ENCODE measurements around the gene SYCP2L. TPM values are rescaled to one million over a fixed set of nuclear protein-coding genes. Genes with fewer than 3 reads are reported as not detected.
"Not testable (repeated sequence)": the region's sequence is repeated elsewhere in the genome, so short reads cannot be mapped to it uniquely, and the experiment has no call there.

Gene SYCP2L
- total RNA-seq, 2 donors from 2014 or later, result 0.11 TPM; not detected in 1

DNA sequence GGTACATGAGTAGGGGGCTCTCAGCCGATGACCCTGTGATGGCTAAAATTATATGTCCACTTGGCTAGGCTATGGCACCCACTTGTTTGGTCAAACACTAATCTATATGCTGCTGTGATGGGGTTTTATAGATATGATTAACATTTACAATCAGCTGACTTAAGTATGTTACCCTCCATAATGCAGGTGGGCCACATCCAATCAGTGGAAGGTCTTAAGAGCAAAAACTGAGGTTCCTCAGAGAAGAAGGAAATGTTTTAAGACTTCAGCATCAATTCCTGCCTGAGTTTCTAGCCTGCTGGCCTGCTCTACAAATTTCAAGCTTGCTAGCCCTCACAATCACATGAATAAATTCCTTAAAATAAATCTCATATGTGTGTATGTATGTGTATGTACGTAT, 29.6 kb upstream of the SYCP2L start:
- TF ChIP-seq, protein P1, sequence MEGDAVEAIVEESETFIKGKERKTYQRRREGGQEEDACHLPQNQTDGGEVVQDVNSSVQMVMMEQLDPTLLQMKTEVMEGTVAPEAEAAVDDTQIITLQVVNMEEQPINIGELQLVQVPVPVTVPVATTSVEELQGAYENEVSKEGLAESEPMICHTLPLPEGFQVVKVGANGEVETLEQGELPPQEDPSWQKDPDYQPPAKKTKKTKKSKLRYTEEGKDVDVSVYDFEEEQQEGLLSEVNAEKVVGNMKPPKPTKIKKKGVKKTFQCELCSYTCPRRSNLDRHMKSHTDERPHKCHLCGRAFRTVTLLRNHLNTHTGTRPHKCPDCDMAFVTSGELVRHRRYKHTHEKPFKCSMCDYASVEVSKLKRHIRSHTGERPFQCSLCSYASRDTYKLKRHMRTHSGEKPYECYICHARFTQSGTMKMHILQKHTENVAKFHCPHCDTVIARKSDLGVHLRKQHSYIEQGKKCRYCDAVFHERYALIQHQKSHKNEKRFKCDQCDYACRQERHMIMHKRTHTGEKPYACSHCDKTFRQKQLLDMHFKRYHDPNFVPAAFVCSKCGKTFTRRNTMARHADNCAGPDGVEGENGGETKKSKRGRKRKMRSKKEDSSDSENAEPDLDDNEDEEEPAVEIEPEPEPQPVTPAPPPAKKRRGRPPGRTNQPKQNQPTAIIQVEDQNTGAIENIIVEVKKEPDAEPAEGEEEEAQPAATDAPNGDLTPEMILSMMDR (IDR thresholded peaks at IDR 0.05), result no peak
- no peak overlapping the region for H3K9ac ChIP-seq (ENCODE audit: low read depth in 2 of 2, low read length in 2 of 2)
- DNase-seq, result no peak
- H3K27ac ChIP-seq, result no peak overlapping the region
- no peaks in the 10 kb centered on the region for H3K9me3 ChIP-seq
- no peak overlapping the region for H3K4me3 ChIP-seq
- no peaks in the 10 kb centered on the region for H3K36me3 ChIP-seq
- H3K4me1 ChIP-seq, result no peaks in the 10 kb centered on the region
- no peaks in the 10 kb centered on the region for H3K27me3 ChIP-seq
- intact Hi-C loops (cut with DNase I), result no loop called here

- no peak overlapping the region for H3K27ac ChIP-seq
- intact Hi-C loops (cut with DNase I), result no loop called here
- no peaks in the 10 kb centered on the region for H3K27me3 ChIP-seq
- no peak overlapping the region for H3K9ac ChIP-seq (ENCODE audit: low read depth in 2 of 2, low read length in 2 of 2)
- H3K4me3 ChIP-seq, result no peak overlapping the region
- DNase-seq, result no peak
- no peaks in the 10 kb centered on the region for H3K36me3 ChIP-seq
- TF ChIP-seq, protein P1 (IDR thresholded peaks at IDR 0.05), result no peak
- no peaks in the 10 kb centered on the region for H3K4me1 ChIP-seq
- H3K9me3 ChIP-seq, result no peaks in the 10 kb centered on the region
Observed at GRCh38 chr6:10861086-10861485, 25.8 kb upstream of the SYCP2L start.

DNA sequence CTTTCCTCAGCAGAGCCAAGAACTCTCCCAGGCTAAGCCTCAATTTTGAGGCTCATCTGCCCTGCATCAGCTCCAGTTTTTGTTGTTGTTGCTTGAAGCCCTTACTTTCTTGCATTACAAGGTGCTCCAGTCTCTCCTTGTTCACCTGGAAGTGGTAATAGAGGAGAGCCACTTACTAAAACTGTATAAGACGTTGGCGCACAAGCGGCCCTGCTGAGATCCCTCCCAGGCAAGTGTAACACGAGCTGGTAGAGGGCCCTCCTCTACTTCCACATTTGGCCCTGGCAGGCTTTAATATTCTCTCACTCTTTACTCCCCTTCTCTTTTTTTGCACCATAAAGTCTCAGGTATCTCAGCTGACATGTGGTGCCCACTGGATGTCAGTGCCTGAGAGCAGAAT, 24.5 kb upstream of the SYCP2L start:
- Histone ChIP-seq H3K27me3 (no peaks in the 10 kb centered on the region), H3K36me3 (no peaks in the 10 kb centered on the region), H3K9me3 (no peaks in the 10 kb centered on the region), H3K27ac (no peak overlapping the region), H3K4me3 (no peak overlapping the region), H3K4me1 (no peaks in the 10 kb centered on the region), H3K9ac (ENCODE audit: low read depth in 2 of 2, low read length in 2 of 2) (no peak overlapping the region)
- DNase-seq, result no peak
- intact Hi-C loops (cut with DNase I), result no loop called here
- TF ChIP-seq, protein P1 (IDR thresholded peaks at IDR 0.05), result no peak

DNA sequence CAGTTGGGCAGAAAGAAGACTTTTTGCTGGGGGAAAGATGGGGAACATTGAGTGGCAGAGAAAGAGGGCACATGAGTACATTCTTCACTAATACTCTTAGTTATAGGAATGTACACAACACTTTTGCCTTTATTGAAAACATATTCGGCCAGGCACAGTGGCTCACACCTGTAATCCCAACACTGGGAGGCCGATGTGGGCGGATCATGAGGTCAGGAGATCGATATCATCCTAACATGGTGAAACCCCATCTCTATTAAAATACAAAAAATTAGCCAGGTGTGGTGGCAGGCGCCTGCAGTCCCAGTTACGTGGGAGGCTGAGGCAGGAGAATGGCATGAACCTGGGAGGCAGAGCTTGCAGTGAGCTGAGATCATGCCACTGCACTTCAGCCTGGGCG, 23.8 kb upstream of the SYCP2L start:
- H3K27me3 ChIP-seq; H3K9me3 ChIP-seq; H3K36me3 ChIP-seq; H3K4me3 ChIP-seq; H3K4me1 ChIP-seq; intact Hi-C loops (cut with DNase I); H3K9ac ChIP-seq (ENCODE audit: low read depth in 2 of 2, low read length in 2 of 2); DNase-seq; H3K27ac ChIP-seq: not testable (repeated sequence)

GRCh38 chr6:10866709-10867108, 20.1 kb upstream of the SYCP2L start:
- H3K9me3 ChIP-seq; DNase-seq; H3K27me3 ChIP-seq; H3K9ac ChIP-seq (ENCODE audit: low read depth in 2 of 2, low read length in 2 of 2); H3K36me3 ChIP-seq; H3K27ac ChIP-seq; intact Hi-C loops (cut with DNase I); H3K4me3 ChIP-seq; H3K4me1 ChIP-seq: not testable (repeated sequence)

DNA sequence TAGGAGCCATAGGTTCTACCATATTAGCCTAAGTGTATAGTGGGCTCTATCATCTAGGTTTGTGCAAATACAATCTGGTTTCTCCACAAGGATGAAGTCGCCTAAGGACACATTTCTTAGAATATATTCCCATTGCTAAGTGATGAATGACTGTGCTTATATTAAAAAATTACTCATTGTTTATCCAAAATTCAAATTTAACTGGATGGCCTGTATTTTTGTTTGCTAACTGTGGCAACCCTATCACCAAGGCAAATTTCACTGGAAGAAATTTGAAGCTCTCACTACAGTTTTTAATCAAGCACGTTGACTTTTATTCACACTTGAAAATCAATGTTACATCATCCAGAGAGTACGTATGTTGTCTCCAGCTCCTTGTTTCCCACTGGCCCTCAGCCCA, 18.9 kb upstream of the SYCP2L start:
- no peaks in the 10 kb centered on the region for H3K9me3 ChIP-seq
- intact Hi-C loops (cut with DNase I), result no loop called here
- no peak overlapping the region for H3K27ac ChIP-seq
- DNase-seq, result no peak
- H3K27me3 ChIP-seq, result no peaks in the 10 kb centered on the region
- H3K4me1 ChIP-seq, result no peaks in the 10 kb centered on the region
- H3K36me3 ChIP-seq, result no peaks in the 10 kb centered on the region
- no peak overlapping the region for H3K4me3 ChIP-seq
- no peak overlapping the region for H3K9ac ChIP-seq (ENCODE audit: low read depth in 2 of 2, low read length in 2 of 2)
- TF ChIP-seq, protein P1 (IDR thresholded peaks at IDR 0.05), result no peak

DNA sequence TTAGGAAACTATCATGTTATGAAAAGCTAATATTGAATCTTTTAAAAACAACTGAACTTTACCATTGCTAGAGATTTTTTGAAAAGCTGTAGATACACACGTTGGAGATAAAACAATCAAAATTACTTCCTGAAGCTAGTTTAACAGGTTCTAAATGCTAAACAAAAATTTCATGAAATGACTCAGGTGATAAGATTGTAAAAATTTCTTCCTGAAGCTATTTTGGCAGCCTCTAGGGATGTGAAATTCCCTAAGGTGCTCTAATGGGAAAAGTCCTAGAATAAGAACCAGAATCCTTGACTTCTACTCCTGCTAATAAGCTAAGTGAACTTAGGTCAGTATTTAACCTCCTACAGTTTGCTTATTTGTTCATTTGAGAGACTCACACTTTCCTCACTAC, 13.5 kb upstream of the SYCP2L start:
- no peaks in the 10 kb centered on the region for H3K9me3 ChIP-seq
- H3K27me3 ChIP-seq, result no peaks in the 10 kb centered on the region
- H3K9ac ChIP-seq (ENCODE audit: low read depth in 2 of 2, low read length in 2 of 2), result no peak overlapping the region
- no peak for DNase-seq
- no peaks in the 10 kb centered on the region for H3K4me1 ChIP-seq
- TF ChIP-seq, protein P1 (IDR thresholded peaks at IDR 0.05), result no peak
- no peak overlapping the region for H3K4me3 ChIP-seq
- intact Hi-C loops (cut with DNase I), result no loop called here
- no peak overlapping the region for H3K27ac ChIP-seq
- no peaks in the 10 kb centered on the region for H3K36me3 ChIP-seq
